HEK293 (cell line): Measurements from ENCODE around the gene ZNF221.

Source experiments
- BCL11B ChIP-seq: fragments of 450-650 bp; formaldehyde crosslinking; IDR thresholded peaks from 2 replicates; pipeline ENCODE4 v1.5.1; 2016; ENCODE audit warnings: low read depth, missing biosample characterization, missing genetic modification characterization
- HOXA7 ChIP-seq: sonication (generic); formaldehyde crosslinking; IDR thresholded peaks from 2 replicates; pipeline ENCODE4 v1.8.1; 2022; ENCODE audit warnings: missing genetic modification reagents, borderline replicate concordance
- HOXC10 ChIP-seq: sonication (generic); formaldehyde crosslinking; IDR thresholded peaks from 2 replicates; pipeline ENCODE4 v1.8.1; 2023; ENCODE audit warnings: mild to moderate bottlenecking, missing genetic modification reagents
- MEIS1 ChIP-seq: sonication (generic); formaldehyde crosslinking; IDR thresholded peaks from 2 replicates; pipeline ENCODE4 v1.8.1; 2022; ENCODE audit warnings: missing genetic modification reagents, mild to moderate bottlenecking, borderline replicate concordance
- MYNN ChIP-seq: fragments of 450-650 bp; formaldehyde crosslinking; IDR thresholded peaks from 2 replicates; pipeline ENCODE4 v1.5.1; 2016; ENCODE audit warnings: missing biosample characterization, missing genetic modification characterization, borderline replicate concordance
- OSR2 ChIP-seq: fragments of 450-650 bp; formaldehyde crosslinking; IDR thresholded peaks from 2 replicates; pipeline ENCODE4 v1.5.1; 2016; ENCODE audit warnings: missing biosample characterization, missing genetic modification characterization
- REST ChIP-seq: fragments of 450-650 bp; formaldehyde crosslinking; IDR thresholded peaks from 2 replicates; pipeline ENCODE4 v1.5.1; 2016; ENCODE audit warnings: missing biosample characterization, missing genetic modification characterization
- YY1 ChIP-seq: fragments of 450-650 bp; formaldehyde crosslinking; IDR thresholded peaks from 2 replicates; pipeline ENCODE4 v1.5.1; 2018; ENCODE audit warnings: missing biosample characterization, missing genetic modification characterization
- ZNF112 ChIP-seq: fragments of 450-650 bp; formaldehyde crosslinking; IDR thresholded peaks from 2 replicates; pipeline ENCODE4 v1.5.0; 2017; ENCODE audit warnings: missing biosample characterization, missing genetic modification characterization
- ZNF155 ChIP-seq: fragments of 450-650 bp; formaldehyde crosslinking; IDR thresholded peaks from 2 replicates; pipeline ENCODE4 v1.5.1; 2016; ENCODE audit warnings: missing biosample characterization, missing genetic modification characterization
- ZNF157 ChIP-seq: fragments of 450-650 bp; formaldehyde crosslinking; IDR thresholded peaks from 2 replicates; pipeline ENCODE4 v1.5.1; 2016; ENCODE audit warnings: missing biosample characterization, missing genetic modification characterization
- ZNF24 ChIP-seq: fragments of 450-650 bp; formaldehyde crosslinking; IDR thresholded peaks from 2 replicates; pipeline ENCODE4 v1.5.1; 2016; ENCODE audit warnings: missing biosample characterization, missing genetic modification characterization
- ZNF248 ChIP-seq: fragments of 450-650 bp; formaldehyde crosslinking; IDR thresholded peaks from 2 replicates; pipeline ENCODE4 v1.5.1; 2017; ENCODE audit warnings: missing biosample characterization, missing genetic modification characterization
- ZNF26 ChIP-seq: fragments of 450-650 bp; formaldehyde crosslinking; IDR thresholded peaks from 2 replicates; pipeline ENCODE4 v1.5.1; 2016; ENCODE audit warnings: missing biosample characterization, missing genetic modification characterization
- ZNF280C ChIP-seq: fragments of 450-650 bp; formaldehyde crosslinking; IDR thresholded peaks from 2 replicates; pipeline ENCODE4 v1.5.1; 2016; ENCODE audit warnings: missing biosample characterization, missing genetic modification characterization
- ZNF449 ChIP-seq: fragments of 450-650 bp; formaldehyde crosslinking; IDR thresholded peaks from 2 replicates; pipeline ENCODE4 v1.5.1; 2017; ENCODE audit warnings: missing biosample characterization, mild to moderate bottlenecking, missing genetic modification characterization, moderate library complexity
- ZNF514 ChIP-seq: fragments of 450-650 bp; formaldehyde crosslinking; IDR thresholded peaks from 2 replicates; pipeline ENCODE4 v1.5.1; 2016; ENCODE audit warnings: missing biosample characterization, missing genetic modification characterization
- ZNF610 ChIP-seq: fragments of 450-650 bp; formaldehyde crosslinking; IDR thresholded peaks from 2 replicates; pipeline ENCODE4 v1.5.1; 2016; ENCODE audit warnings: missing biosample characterization, missing genetic modification characterization, borderline replicate concordance
- ZNF660 ChIP-seq: fragments of 450-650 bp; IDR thresholded peaks from 2 replicates; pipeline ENCODE4 v1.5.1; 2018; ENCODE audit warnings: missing biosample characterization, mild to moderate bottlenecking, missing genetic modification characterization
- ZNF776 ChIP-seq: fragments of 450-650 bp; formaldehyde crosslinking; IDR thresholded peaks from 2 replicates; pipeline ENCODE4 v1.5.0; 2017; ENCODE audit warnings: missing biosample characterization, missing genetic modification characterization, borderline replicate concordance
- TF ChIP-seq, protein P1 (sequence below): fragments of 450-650 bp; formaldehyde crosslinking; IDR thresholded peaks from 2 replicates; pipeline ENCODE4 v1.5.1; 2016; ENCODE audit warnings: missing biosample characterization, missing genetic modification characterization, low read depth
- TF ChIP-seq, protein P2 (sequence below): fragments of 450-650 bp; formaldehyde crosslinking; IDR thresholded peaks from 2 replicates; pipeline ENCODE4 v1.5.1; 2016; ENCODE audit warnings: missing biosample characterization, missing genetic modification characterization, borderline replicate concordance
- TF ChIP-seq, protein P3 (sequence below): fragments of 450-650 bp; formaldehyde crosslinking; IDR thresholded peaks from 2 replicates; pipeline ENCODE4 v1.5.1; 2017; ENCODE audit warnings: missing biosample characterization, missing genetic modification characterization
- TF ChIP-seq, protein P4 (sequence below): fragments of 450-650 bp; formaldehyde crosslinking; IDR thresholded peaks from 2 replicates; pipeline ENCODE4 v1.5.1; 2016; ENCODE audit warnings: missing biosample characterization, missing genetic modification characterization

The ZNF221 gene

DNA sequence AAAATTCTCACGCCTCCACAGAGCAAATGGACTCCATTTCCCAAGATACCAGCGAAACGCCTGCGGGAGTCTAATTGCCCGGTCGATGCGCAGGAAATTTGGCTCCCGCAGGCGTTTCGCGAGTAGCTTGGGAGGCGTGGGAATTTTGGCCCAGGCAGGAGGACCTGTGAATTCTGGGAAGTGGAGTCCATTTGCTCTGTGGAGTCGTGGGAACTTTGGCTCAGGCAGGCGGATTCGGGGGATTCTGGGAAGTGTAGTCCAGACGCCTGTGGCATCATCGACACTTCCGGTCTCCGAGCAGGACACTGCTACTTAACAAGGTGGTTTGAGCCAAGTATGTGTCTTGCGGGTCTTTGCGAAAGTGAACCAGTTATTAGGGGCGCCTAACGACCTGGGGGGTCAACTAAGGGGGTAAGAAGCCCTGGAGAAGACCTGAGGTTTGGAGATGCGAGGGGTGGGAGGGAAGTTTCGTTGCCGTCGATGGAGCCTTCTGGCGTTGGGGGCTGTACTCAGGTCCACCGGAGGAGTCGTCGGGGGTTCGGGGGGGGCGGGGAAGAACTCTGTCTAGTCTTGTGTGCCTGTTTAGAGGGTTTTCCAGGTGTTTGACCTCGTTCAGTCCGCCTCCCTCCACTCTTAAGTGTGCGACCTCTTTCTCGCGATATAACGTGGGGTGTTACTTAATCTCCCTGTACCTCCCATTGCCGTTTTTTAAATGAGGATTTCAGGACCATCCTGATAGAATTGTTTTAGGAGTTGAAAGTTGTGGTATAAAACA lies 33.1 kb downstream of the ZNF221 start, which contains the start of gene ZNF155 (continued):
- TF ChIP-seq ZNF157 (tag by site-specific recombination) (0 out of 2 replicates have a peak, but pooled peaks have one; percentile 29), ZNF449 (tag by site-specific recombination) (no peak; the same call in none of the 2 replicates), MYNN (tag by site-specific recombination) (no peak), HOXC10 (no peak), ZNF610 (0 out of 2 replicates have a peak, but pooled peaks have one; percentile 21), BCL11B (peak; percentile 75; the same call in 1 of the 2 replicates), MEIS1 (CRISPR knock-in tag) (no peak), ZNF660 (tag by site-specific recombination) (peak; percentile 88; the same call in 1 of the 2 replicates), HOXA7 (CRISPR knock-in tag) (no peak), ZNF514 (tag by site-specific recombination) (no peak), ZNF155 (no peak), ZNF248 (tag by site-specific recombination) (no peak), YY1 (peak; percentile 72; the same call in 1 of the 2 replicates), REST (tag by site-specific recombination) (no peak), ZNF776 (tag by site-specific recombination) (no peak), ZNF280C (no peak), OSR2 (tag by site-specific recombination) (0 out of 2 replicates have a peak, but pooled peaks have one; percentile 23), ZNF112 (tag by site-specific recombination) (no peak), ZNF26 (tag by site-specific recombination) (no peak), ZNF24 (peak; percentile 39; the same call in 1 of the 2 replicates)
- TF ChIP-seq, protein P1, sequence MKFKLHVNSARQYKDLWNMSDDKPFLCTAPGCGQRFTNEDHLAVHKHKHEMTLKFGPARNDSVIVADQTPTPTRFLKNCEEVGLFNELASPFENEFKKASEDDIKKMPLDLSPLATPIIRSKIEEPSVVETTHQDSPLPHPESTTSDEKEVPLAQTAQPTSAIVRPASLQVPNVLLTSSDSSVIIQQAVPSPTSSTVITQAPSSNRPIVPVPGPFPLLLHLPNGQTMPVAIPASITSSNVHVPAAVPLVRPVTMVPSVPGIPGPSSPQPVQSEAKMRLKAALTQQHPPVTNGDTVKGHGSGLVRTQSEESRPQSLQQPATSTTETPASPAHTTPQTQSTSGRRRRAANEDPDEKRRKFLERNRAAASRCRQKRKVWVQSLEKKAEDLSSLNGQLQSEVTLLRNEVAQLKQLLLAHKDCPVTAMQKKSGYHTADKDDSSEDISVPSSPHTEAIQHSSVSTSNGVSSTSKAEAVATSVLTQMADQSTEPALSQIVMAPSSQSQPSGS, result no peak
- TF ChIP-seq, protein P2, sequence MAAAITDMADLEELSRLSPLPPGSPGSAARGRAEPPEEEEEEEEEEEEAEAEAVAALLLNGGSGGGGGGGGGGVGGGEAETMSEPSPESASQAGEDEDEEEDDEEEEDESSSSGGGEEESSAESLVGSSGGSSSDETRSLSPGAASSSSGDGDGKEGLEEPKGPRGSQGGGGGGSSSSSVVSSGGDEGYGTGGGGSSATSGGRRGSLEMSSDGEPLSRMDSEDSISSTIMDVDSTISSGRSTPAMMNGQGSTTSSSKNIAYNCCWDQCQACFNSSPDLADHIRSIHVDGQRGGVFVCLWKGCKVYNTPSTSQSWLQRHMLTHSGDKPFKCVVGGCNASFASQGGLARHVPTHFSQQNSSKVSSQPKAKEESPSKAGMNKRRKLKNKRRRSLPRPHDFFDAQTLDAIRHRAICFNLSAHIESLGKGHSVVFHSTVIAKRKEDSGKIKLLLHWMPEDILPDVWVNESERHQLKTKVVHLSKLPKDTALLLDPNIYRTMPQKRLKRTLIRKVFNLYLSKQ (tag by site-specific recombination), result no peak
- TF ChIP-seq, protein P3, sequence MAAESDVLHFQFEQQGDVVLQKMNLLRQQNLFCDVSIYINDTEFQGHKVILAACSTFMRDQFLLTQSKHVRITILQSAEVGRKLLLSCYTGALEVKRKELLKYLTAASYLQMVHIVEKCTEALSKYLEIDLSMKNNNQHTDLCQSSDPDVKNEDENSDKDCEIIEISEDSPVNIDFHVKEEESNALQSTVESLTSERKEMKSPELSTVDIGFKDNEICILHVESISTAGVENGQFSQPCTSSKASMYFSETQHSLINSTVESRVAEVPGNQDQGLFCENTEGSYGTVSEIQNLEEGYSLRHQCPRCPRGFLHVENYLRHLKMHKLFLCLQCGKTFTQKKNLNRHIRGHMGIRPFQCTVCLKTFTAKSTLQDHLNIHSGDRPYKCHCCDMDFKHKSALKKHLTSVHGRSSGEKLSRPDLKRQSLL, result peak; percentile 73; the same call in 1 of the 2 replicates
- TF ChIP-seq, protein P4, sequence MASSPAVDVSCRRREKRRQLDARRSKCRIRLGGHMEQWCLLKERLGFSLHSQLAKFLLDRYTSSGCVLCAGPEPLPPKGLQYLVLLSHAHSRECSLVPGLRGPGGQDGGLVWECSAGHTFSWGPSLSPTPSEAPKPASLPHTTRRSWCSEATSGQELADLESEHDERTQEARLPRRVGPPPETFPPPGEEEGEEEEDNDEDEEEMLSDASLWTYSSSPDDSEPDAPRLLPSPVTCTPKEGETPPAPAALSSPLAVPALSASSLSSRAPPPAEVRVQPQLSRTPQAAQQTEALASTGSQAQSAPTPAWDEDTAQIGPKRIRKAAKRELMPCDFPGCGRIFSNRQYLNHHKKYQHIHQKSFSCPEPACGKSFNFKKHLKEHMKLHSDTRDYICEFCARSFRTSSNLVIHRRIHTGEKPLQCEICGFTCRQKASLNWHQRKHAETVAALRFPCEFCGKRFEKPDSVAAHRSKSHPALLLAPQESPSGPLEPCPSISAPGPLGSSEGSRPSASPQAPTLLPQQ (tag by site-specific recombination), result peak; percentile 66
